DOHH2 (cell line): Measurements from ENCODE around the gene FRYL.

Source experiments
- H3F3A ChIP-seq: fragments of 200-600 bp; sonication (generic), shearing (Covaris generic); 2 replicates; pipeline ENCODE4 v1.6.0; 2016; ENCODE audit warnings: antibody characterized with exemption, mild to moderate bottlenecking; ENCODE audit not compliant: control insufficient read depth, insufficient read depth
- H3K27ac ChIP-seq: fragments of 200-600 bp; sonication (generic); 2 replicates; pipeline ENCODE4 v1.5.1; 2014; ENCODE audit warnings: low read depth, mild to moderate bottlenecking, low read length, moderate library complexity
- H3K27me3 ChIP-seq: fragments of 200-600 bp; sonication (generic); 2 replicates; pipeline ENCODE4 v1.6.1; 2014; ENCODE audit warnings: mild to moderate bottlenecking, low read length, mixed read lengths; ENCODE audit not compliant: control insufficient read depth
- H3K36me3 ChIP-seq: fragments of 200-600 bp; sonication (generic); 2 replicates; pipeline ENCODE4 v1.6.1; 2014; ENCODE audit warnings: mild to moderate bottlenecking, low read length, moderate library complexity, mixed read lengths; ENCODE audit not compliant: control insufficient read depth
- H3K4me1 ChIP-seq: fragments of 200-600 bp; sonication (generic); 2 replicates; pipeline ENCODE4 v1.6.1; 2014; ENCODE audit warnings: mild to moderate bottlenecking, low read length, mixed read lengths; ENCODE audit not compliant: control insufficient read depth
- H3K4me2 ChIP-seq: fragments of 200-600 bp; sonication (generic); 2 replicates; pipeline ENCODE4 v1.6.0; 2014; ENCODE audit warnings: mild to moderate bottlenecking, low read length, moderate library complexity
- H3K4me3 ChIP-seq: fragments of 200-600 bp; sonication (generic); 2 replicates; pipeline ENCODE4 v1.5.1; 2014; ENCODE audit warnings: mild to moderate bottlenecking, low read length, mixed read lengths
- H3K79me2 ChIP-seq: fragments of 200-600 bp; sonication (generic); 2 replicates; pipeline ENCODE4 v1.6.1; 2014; ENCODE audit warnings: mild to moderate bottlenecking, low read length, mixed read lengths; ENCODE audit not compliant: control insufficient read depth
- H3K9me2 ChIP-seq: fragments of 200-600 bp; sonication (generic); replicated peaks from 2 replicates; pipeline ENCODE4 v1.6.1; 2014; ENCODE audit warnings: mild to moderate bottlenecking, low read length, mixed read lengths; ENCODE audit not compliant: control insufficient read depth
- H3K9me3 ChIP-seq: fragments of 200-600 bp; sonication (generic); 2 replicates; pipeline ENCODE4 v1.6.1; 2014; ENCODE audit warnings: antibody characterized with exemption, low read length, mixed read lengths; ENCODE audit not compliant: control insufficient read depth, insufficient read depth
- H4K20me1 ChIP-seq: fragments of 200-600 bp; sonication (generic); 2 replicates; pipeline ENCODE4 v1.6.0; 2014; ENCODE audit warnings: low read depth, mild to moderate bottlenecking, antibody characterized with exemption, low read length, moderate library complexity; ENCODE audit not compliant: control insufficient read depth, insufficient read depth
- CTCF ChIP-seq: fragments of 200-600 bp; sonication (generic); IDR thresholded peaks from one replicate; pipeline ENCODE4 v1.5.1; 2014; ENCODE audit warnings: antibody characterized with exemption, mild to moderate bottlenecking, low read depth, low read length; ENCODE audit not compliant: poor library complexity, severe bottlenecking
- EZH2phosphoT487 ChIP-seq: fragments of 200-600 bp; sonication (generic); IDR thresholded peaks from 2 replicates; pipeline ENCODE4 v1.6.1; 2017; ENCODE audit warnings: borderline replicate concordance, mild to moderate bottlenecking, antibody characterized with exemption, low read length, moderate library complexity, mixed read lengths

FRYL gene

GRCh38 chr4:48781968-48782367, 1.9 kb upstream of the FRYL start:
- Histone ChIP-seq H3K4me2 (no peak overlapping the region), H3F3A (peaks cover 10% of the 10 kb centered on the region), H3K9me2 (no peaks in the 10 kb centered on the region), H3K4me3 (no peak overlapping the region), H3K27me3 (no peaks in the 10 kb centered on the region), H3K36me3 (peaks cover 9% of the 10 kb centered on the region), H3K79me2 (peaks cover 31% of the 10 kb centered on the region), H3K4me1 (peaks cover 31% of the 10 kb centered on the region), H3K27ac (no peak overlapping the region), H3K9me3 (no peaks in the 10 kb centered on the region), H4K20me1 (peaks cover 21% of the 10 kb centered on the region)
- TF ChIP-seq EZH2phosphoT487 (no peak), CTCF (no peak)

GRCh38 chr4:48780865-48781214, 761 bp upstream of the FRYL start:
- peaks cover 42% of the 10 kb centered on the region for H3K79me2 ChIP-seq
- H3K27ac ChIP-seq, result peak overlapping the region; percentile 13
- no peaks in the 10 kb centered on the region for H3K9me2 ChIP-seq
- TF ChIP-seq CTCF (no peak), EZH2phosphoT487 (no peak)
- peaks cover 9% of the 10 kb centered on the region for H3K36me3 ChIP-seq
- peaks cover 42% of the 10 kb centered on the region for H3K4me1 ChIP-seq
- H3F3A ChIP-seq, result peaks cover 10% of the 10 kb centered on the region
- peak overlapping the region; percentile 78 for H3K4me3 ChIP-seq
- H3K27me3 ChIP-seq, result no peaks in the 10 kb centered on the region
- peak overlapping the region; percentile 73 for H3K4me2 ChIP-seq
- H4K20me1 ChIP-seq, result peaks cover 23% of the 10 kb centered on the region
- H3K9me3 ChIP-seq, result no peaks in the 10 kb centered on the region

GRCh38 chr4:48779095-48779997, 733 bp downstream of the FRYL start:
- Histone ChIP-seq H3K36me3 (peaks cover 12% of the 10 kb centered on the region), H3K9me2 (no peaks in the 10 kb centered on the region), H3K79me2 (peaks cover 57% of the 10 kb centered on the region), H3K4me1 (peaks cover 52% of the 10 kb centered on the region), H3F3A (peaks cover 10% of the 10 kb centered on the region), H3K27ac (peak overlapping the region; percentile 81), H4K20me1 (peaks cover 30% of the 10 kb centered on the region), H3K4me2 (peak overlapping the region; percentile 77), H3K27me3 (no peaks in the 10 kb centered on the region), H3K4me3 (peak overlapping the region; percentile 94), H3K9me3 (no peaks in the 10 kb centered on the region)
- no peak for TF ChIP-seq CTCF
- no peak for TF ChIP-seq EZH2phosphoT487
